Sigmoid colon (tissue), 7 donors: ENCODE measurements around the gene TRPM3. TPM values are rescaled to one million over a fixed set of nuclear protein-coding genes. Genes with fewer than 3 reads are reported as not detected.

Experiments
- DNase-seq: peaks from one replicate; pipeline ENCODE4 v3.0.0-alpha.2; 2019
- H3K27ac ChIP-seq, 4 donors: fragments of 200-600 bp; sonication (generic); one replicate each; pipeline ENCODE4 v1.5.1; 2016 to 2019; ENCODE audit warnings: mild to moderate bottlenecking in 1 of 4
- H3K27me3 ChIP-seq, 3 donors: fragments of 200-600 bp; sonication (generic); one replicate each; pipeline ENCODE4 v1.5.1; 2019; ENCODE audit warnings: mild to moderate bottlenecking in 1 of 3
- H3K36me3 ChIP-seq, 4 donors: fragments of 200-600 bp; sonication (generic); one replicate each; pipeline ENCODE4 v1.5.1; 2016 to 2019
- H3K4me1 ChIP-seq, 4 donors: fragments of 200-600 bp; sonication (generic); one replicate each; pipeline ENCODE4 v1.5.1; 2017 to 2019
- H3K4me3 ChIP-seq, 4 donors: fragments of 200-600 bp; sonication (generic); one replicate each; pipeline ENCODE4 v1.5.1; 2017 to 2019; ENCODE audit warnings: mild to moderate bottlenecking in 2 of 4, moderate library complexity in 1 of 4
- H3K9me3 ChIP-seq, 4 donors: fragments of 200-600 bp in 3 of 4; sonication (generic) in 3 of 4; one replicate each; pipeline versions ENCODE4 v1.5.1 to v1.6.1; 2013 to 2019
- CTCF ChIP-seq, 4 experiments: fragments of 450-650 bp in 3 of 4; fragments of 200-600 bp in 1 of 4; IDR thresholded peaks; one replicate each; pipeline ENCODE4 v1.5.1; 2016 to 2019; ENCODE audit warnings: antibody characterized with exemption in 4 of 4, mild to moderate bottlenecking in 3 of 4, moderate library complexity in 2 of 4
- EP300 ChIP-seq, 4 donors: sonication (generic); formaldehyde crosslinking; IDR thresholded peaks; one replicate each; pipeline ENCODE4 v1.6.1; 2017; ENCODE audit warnings: antibody characterized with exemption in 4 of 4
- POLR2A ChIP-seq, 2 donors: fragments of 450-650 bp; IDR thresholded peaks; one replicate each; pipeline ENCODE4 v1.6.1; 2016; ENCODE audit warnings: antibody characterized with exemption in 2 of 2, mild to moderate bottlenecking in 2 of 2, moderate library complexity in 2 of 2
- POLR2AphosphoS5 ChIP-seq, 4 donors: sonication (generic); formaldehyde crosslinking; IDR thresholded peaks; one replicate each; pipeline ENCODE4 v1.6.1; 2017; ENCODE audit warnings: antibody characterized with exemption in 4 of 4
- WGBS, 2 donors: extraction: QIAGEN DNeasy Blood & Tissue Kit; methylation state at CpG; one replicate each; pipeline ENCODE4 v1.1.7; 2013; 5-methylcytosine and 5-hydroxymethylcytosine counted together
- intact Hi-C: fragments of 100-400 bp; cut with DNase I; formaldehyde crosslinking; loops from one replicate; pipeline ENCODE4 v1.15.1; 2023
- polyA plus RNA-seq, 3 donors: library from polyadenylated mRNA; stranded (reverse); fragments of 200-250 nt; gene quantifications; one replicate each; pipeline ENCODE4 v1.2.3, GENCODE V29; 2013
- total RNA-seq, 4 donors: library from RNA; depleted of rRNA; stranded (reverse); fragments of >200 nt; gene quantifications; one replicate each; pipeline ENCODE4 v1.1.0, GENCODE V29; 2016
- donor health status: healthy with polysubstance abuse.
- donor health status: Bipolar disorder and iron deficiency.
- donor health status: healthy.

Gene TRPM3
- total and polyA plus RNA-seq, 7 donors, result 0.07 to 1.8 (median 0.41) TPM; not detected in 2

- H3K4me3 ChIP-seq, result no peak overlapping the region
- H3K27ac ChIP-seq, result no peak overlapping the region
- no peaks in the 10 kb centered on the region for H3K9me3 ChIP-seq
- intact Hi-C loops, result no loop called here
- no peaks in the 10 kb centered on the region for H3K4me1 ChIP-seq
- no peak for DNase-seq
- H3K36me3 ChIP-seq, result no peaks in the 10 kb centered on the region
- TF ChIP-seq CTCF (IDR thresholded peaks at IDR 0.05) (no peak), POLR2A (IDR thresholded peaks at IDR 0.05) (no peak), POLR2AphosphoS5 (IDR thresholded peaks at IDR 0.05) (no peak), EP300 (IDR thresholded peaks at IDR 0.05) (no peak)
- WGBS, 2 donors, result 76 to 77% methylated on average over 2 of the region's 2 CpGs
- H3K27me3 ChIP-seq, result no peaks in the 10 kb centered on the region
Observed at GRCh38 chr9:70887826-70888225, 233.6 kb downstream of the TRPM3 start.

DNA sequence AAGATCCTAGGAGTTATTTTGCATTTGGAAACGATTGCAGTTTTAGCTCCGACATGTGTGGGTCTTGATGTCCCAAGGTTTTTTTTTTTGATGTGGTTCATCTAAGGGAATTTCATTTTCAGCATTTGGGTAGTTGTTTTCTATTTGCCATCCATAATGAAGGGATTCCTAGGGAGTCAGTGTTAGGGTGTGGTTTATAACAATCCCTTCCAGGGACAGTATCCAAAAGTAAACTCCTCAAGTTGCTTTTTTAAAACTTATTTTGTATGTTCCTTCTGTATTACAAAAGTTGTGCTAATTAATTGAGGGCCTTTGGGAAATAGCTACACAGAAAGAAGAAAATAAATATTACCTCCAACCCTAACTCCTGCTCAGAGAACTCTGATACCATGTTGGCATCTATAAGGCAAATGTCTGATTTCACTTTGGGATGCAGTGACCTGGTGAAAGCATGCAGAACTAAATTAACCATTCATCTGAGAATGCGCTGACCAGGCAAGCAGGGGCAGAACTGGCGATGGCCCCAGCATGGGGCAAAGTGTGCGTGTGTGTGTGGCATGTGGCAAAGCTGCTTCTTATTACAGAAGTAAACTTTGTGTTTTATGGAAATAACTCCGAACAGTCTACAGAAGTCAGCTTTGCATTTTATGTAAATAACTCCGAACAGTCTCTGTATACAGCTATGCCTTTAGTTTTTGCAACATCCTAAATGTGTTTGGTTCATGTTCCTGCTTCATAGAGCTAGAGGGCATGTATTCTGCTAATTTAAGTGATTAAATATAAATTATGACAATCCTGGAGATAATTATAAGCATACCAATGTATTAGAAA lies 237.2 kb downstream of the TRPM3 start:
- TF ChIP-seq CTCF (IDR thresholded peaks at IDR 0.05), result no peak
- TF ChIP-seq EP300 (IDR thresholded peaks at IDR 0.05), result no peak
- no peak for TF ChIP-seq POLR2AphosphoS5 (IDR thresholded peaks at IDR 0.05)
- no peak for TF ChIP-seq POLR2A (IDR thresholded peaks at IDR 0.05)
- 87 to 90% methylated on average over 7 of the region's 7 CpGs for WGBS, 2 donors
- no peaks in the 10 kb centered on the region for H3K9me3 ChIP-seq
- no peaks in the 10 kb centered on the region for H3K36me3 ChIP-seq
- no peaks in the 10 kb centered on the region for H3K27me3 ChIP-seq
- intact Hi-C loops, result no loop called here
- no peak for DNase-seq
- H3K4me1 ChIP-seq, result no peaks in the 10 kb centered on the region
- H3K4me3 ChIP-seq, result no peak overlapping the region
- H3K27ac ChIP-seq, result no peak overlapping the region

DNA sequence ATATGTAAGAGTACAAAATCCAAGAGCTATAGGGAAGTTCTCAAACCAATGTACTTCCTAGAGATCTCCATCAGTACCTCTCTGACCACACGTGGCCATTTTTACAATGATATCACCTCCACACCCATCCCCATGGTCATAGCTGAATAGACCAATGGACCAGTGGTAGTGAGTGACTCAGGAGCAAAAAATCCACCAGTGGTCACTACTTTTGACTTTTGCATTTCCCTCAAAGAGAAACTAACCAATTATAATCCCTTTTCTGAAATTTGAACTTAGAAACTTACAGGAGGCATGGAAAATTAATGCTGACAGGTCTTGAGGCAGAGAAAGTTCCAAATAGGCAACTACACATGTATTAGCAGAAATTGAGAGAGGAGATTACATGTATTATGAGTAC lies 238.4 kb downstream of the TRPM3 start:
- 59 to 85% methylated on average over 1 of the region's 1 CpG for WGBS, 2 donors
- no peak overlapping the region for H3K27ac ChIP-seq
- H3K4me1 ChIP-seq, result no peaks in the 10 kb centered on the region
- no peaks in the 10 kb centered on the region for H3K36me3 ChIP-seq
- H3K27me3 ChIP-seq, result no peaks in the 10 kb centered on the region
- H3K4me3 ChIP-seq, result no peak overlapping the region
- TF ChIP-seq CTCF (IDR thresholded peaks at IDR 0.05), result no peak
- no peak for TF ChIP-seq POLR2A (IDR thresholded peaks at IDR 0.05)
- TF ChIP-seq POLR2AphosphoS5 (IDR thresholded peaks at IDR 0.05), result no peak
- no peak for TF ChIP-seq EP300 (IDR thresholded peaks at IDR 0.05)
- intact Hi-C loops, result no loop called here
- DNase-seq, result no peak
- H3K9me3 ChIP-seq, result no peaks in the 10 kb centered on the region

DNA sequence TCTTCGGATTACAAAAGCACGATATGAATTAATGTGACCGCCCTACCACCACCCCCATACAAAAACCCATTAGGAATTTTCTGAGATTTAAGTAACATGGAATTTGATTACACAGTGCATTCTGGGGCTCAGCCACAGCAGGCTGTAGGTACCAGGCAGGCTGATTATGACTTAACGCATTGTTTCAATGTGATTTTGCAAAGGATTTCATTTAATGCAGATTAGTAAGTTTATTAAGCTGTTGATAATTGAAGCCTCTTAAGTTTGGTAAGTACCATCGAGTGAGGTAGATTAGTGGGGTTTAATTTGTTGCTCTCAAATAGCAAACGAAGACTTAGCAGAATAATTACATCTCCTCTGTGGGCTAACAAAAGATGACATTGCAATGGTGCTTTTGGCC lies 240.1 kb downstream of the TRPM3 start:
- H3K36me3 ChIP-seq, result no peaks in the 10 kb centered on the region
- H3K4me3 ChIP-seq, result no peak overlapping the region
- no peaks in the 10 kb centered on the region for H3K9me3 ChIP-seq
- TF ChIP-seq CTCF (IDR thresholded peaks at IDR 0.05) (no peak), POLR2A (IDR thresholded peaks at IDR 0.05) (no peak), EP300 (IDR thresholded peaks at IDR 0.05) (no peak), POLR2AphosphoS5 (IDR thresholded peaks at IDR 0.05) (no peak)
- WGBS, 2 donors, result 80 to 85% methylated on average over 6 of the region's 6 CpGs
- H3K4me1 ChIP-seq, result no peaks in the 10 kb centered on the region
- H3K27me3 ChIP-seq, result no peaks in the 10 kb centered on the region
- DNase-seq, result no peak
- H3K27ac ChIP-seq, result no peak overlapping the region
- intact Hi-C loops, result no loop called here

- no peaks in the 10 kb centered on the region for H3K4me1 ChIP-seq
- no peak for DNase-seq
- no peak overlapping the region for H3K27ac ChIP-seq
- no peak overlapping the region for H3K4me3 ChIP-seq
- no peak for TF ChIP-seq EP300 (IDR thresholded peaks at IDR 0.05)
- TF ChIP-seq CTCF (IDR thresholded peaks at IDR 0.05), result no peak
- no peak for TF ChIP-seq POLR2A (IDR thresholded peaks at IDR 0.05)
- no peak for TF ChIP-seq POLR2AphosphoS5 (IDR thresholded peaks at IDR 0.05)
- intact Hi-C loops, result no loop called here
- no peaks in the 10 kb centered on the region for H3K27me3 ChIP-seq
- H3K9me3 ChIP-seq, result no peaks in the 10 kb centered on the region
- no peaks in the 10 kb centered on the region for H3K36me3 ChIP-seq
Observed at GRCh38 chr9:70880535-70880934, 240.9 kb downstream of the TRPM3 start.
